ENCODE results near the gene E2F6.

The E2F6 gene

GRCh38 chr2:11465485-11466306 lies at the start of gene E2F6:
Gene E2F6, minus strand, starts transcription at chr2:11466161. Its CDS starts 282 bp downstream, at chr2:11465879.
- Histone ChIP-seq H3K4me1 (peaks cover 0 to 45% (median 23%) of the 10 kb centered on the region in 4 donors), H3K27me3 (no peaks in the 10 kb centered on the region), H3K4me3 (peak within 1 kb of the TSS; percentile 73 to 88), H3K9me3 (no peaks in the 10 kb centered on the region), H3K27ac (peak within 1 kb of the TSS; percentile 80 to 90), H3K36me3 (peaks cover 0 to 6% (median 0%) of the 10 kb centered on the region in 3 donors)
- DNase-seq: peak; percentile 91 to 96
- intact Hi-C loops (cut with DNase I; ENCODE audit: low total_unique reads): loop anchor here (10.0 kb wide), 1 partner anchor 279 kb away; the partner anchor contains the start of gene LPIN1
- TF ChIP-seq CTCF (IDR thresholded peaks at IDR 0.05): peak in 1 of 2 experiments; percentile 19

GRCh38 chr2:11515490-11515981 lies 49.6 kb upstream of the E2F6 start:
- Histone ChIP-seq H3K4me3 (no peak overlapping the region), H3K27ac (no peak overlapping the region), H3K27me3 (peaks cover 0 to 15% of the 10 kb centered on the region in 2 donors), H3K36me3 (no peaks in the 10 kb centered on the region), H3K9me3 (peaks cover 0 to 5% (median 3%) of the 10 kb centered on the region in 3 donors), H3K4me1 (no peaks in the 10 kb centered on the region)
- intact Hi-C loops (cut with DNase I; ENCODE audit: low total_unique reads): no loop called here
- DNase-seq: no peak
- no peak for TF ChIP-seq CTCF (IDR thresholded peaks at IDR 0.05)

- Histone ChIP-seq H3K27me3 (peaks cover 0 to 15% of the 10 kb centered on the region in 2 donors), H3K27ac (no peak overlapping the region), H3K36me3 (no peaks in the 10 kb centered on the region), H3K9me3 (peaks cover 0 to 3% (median 0%) of the 10 kb centered on the region in 3 donors), H3K4me1 (no peaks in the 10 kb centered on the region), H3K4me3 (no peak overlapping the region)
- intact Hi-C loops (cut with DNase I; ENCODE audit: low total_unique reads): no loop called here
- TF ChIP-seq CTCF (IDR thresholded peaks at IDR 0.05): no peak
- no peak for DNase-seq
These were observed 48.9 kb upstream of the E2F6 start for GRCh38 chr2:11514904-11515303.

- DNase-seq: no peak
- intact Hi-C loops (cut with DNase I; ENCODE audit: low total_unique reads): no loop called here
- no peaks in the 10 kb centered on the region for H3K36me3 ChIP-seq
- no peak overlapping the region for H3K4me3 ChIP-seq
- H3K9me3 ChIP-seq: no peaks in the 10 kb centered on the region
- no peak overlapping the region for H3K27ac ChIP-seq
- no peaks in the 10 kb centered on the region for H3K4me1 ChIP-seq
- TF ChIP-seq CTCF (IDR thresholded peaks at IDR 0.05): no peak
- H3K27me3 ChIP-seq: peaks cover 0 to 15% of the 10 kb centered on the region in 2 donors
These were observed 48.2 kb upstream of the E2F6 start for GRCh38 chr2:11514081-11514730.

- intact Hi-C loops (cut with DNase I; ENCODE audit: low total_unique reads): no loop called here
- Histone ChIP-seq H3K27ac (no peak overlapping the region), H3K36me3 (no peaks in the 10 kb centered on the region), H3K4me1 (peaks cover 0 to 2% (median 0%) of the 10 kb centered on the region in 4 donors), H3K27me3 (peaks cover 0 to 15% of the 10 kb centered on the region in 2 donors), H3K9me3 (no peaks in the 10 kb centered on the region), H3K4me3 (no peak overlapping the region)
- no peak for DNase-seq
- no peak for TF ChIP-seq CTCF (IDR thresholded peaks at IDR 0.05)
These were observed 47.4 kb upstream of the E2F6 start for GRCh38 chr2:11513319-11513718.

All from tibial artery (tissue), 4 donors.